ENCODE measurements around the gene SRD5A1. TPM values are rescaled to one million over a fixed set of nuclear protein-coding genes. Genes with fewer than 3 reads are reported as not detected.

Gene SRD5A1
- total RNA-seq, result 2.3 TPM
- long read RNA-seq, full-length matches to known transcripts, result 4 of 4 reads
- long read RNA-seq, partial matches to known transcripts, result 0 of 4 reads
- long read RNA-seq, other reads (novel, unspliced or antisense), result 0 of 4 reads

GRCh38 chr5:6632888-6633468 lies at the start of gene SRD5A1, which contains the start of gene NSUN2:
SRD5A1 (plus strand) TSS chr5:6633440; CDS start chr5:6633577, 137 bp downstream.
NSUN2 (minus strand) TSS chr5:6633044; CDS start chr5:6632979, 65 bp downstream.
- DNase-seq (peak; percentile 96), ATAC-seq (peak; percentile 99)
- intact Hi-C loops (cut with micrococcal nuclease), result loop anchor here (10.0 kb wide), 1 partner anchor 72 kb away; no protein-coding TSS in a partner anchor

GRCh38 chr5:6584101-6584645 lies 49.1 kb upstream of the SRD5A1 start:
- intact Hi-C loops (cut with micrococcal nuclease), result no loop called here
- ATAC-seq (no peak), DNase-seq (no peak)

- intact Hi-C loops (cut with micrococcal nuclease), result no loop called here
- DNase-seq, result no peak
- ATAC-seq, result no peak
Measured at GRCh38 chr5:6584727-6585126, 48.5 kb upstream of the SRD5A1 start.

- DNase-seq (no peak), ATAC-seq (no peak)
- intact Hi-C loops (cut with micrococcal nuclease), result no loop called here
Measured at GRCh38 chr5:6585168-6585567, 48.1 kb upstream of the SRD5A1 start.

- DNase-seq (no peak), ATAC-seq (no peak)
- intact Hi-C loops (cut with micrococcal nuclease), result no loop called here
Measured at GRCh38 chr5:6585939-6586646, 47.1 kb upstream of the SRD5A1 start.

- intact Hi-C loops (cut with micrococcal nuclease), result no loop called here
- ATAC-seq (no peak), DNase-seq (no peak)
Measured at GRCh38 chr5:6586647-6587042, 46.6 kb upstream of the SRD5A1 start.

- intact Hi-C loops (cut with micrococcal nuclease), result no loop called here
- DNase-seq (no peak), ATAC-seq (no peak)
Measured at GRCh38 chr5:6587171-6587570, 46.1 kb upstream of the SRD5A1 start.

GRCh38 chr5:6590581-6590980 lies 42.7 kb upstream of the SRD5A1 start:
- intact Hi-C loops (cut with micrococcal nuclease), result no loop called here
- DNase-seq (no peak), ATAC-seq (no peak)

GRCh38 chr5:6591671-6592288 lies 41.5 kb upstream of the SRD5A1 start:
- DNase-seq, result no peak
- ATAC-seq, result no peak

GRCh38 chr5:6592601-6593000 lies 40.6 kb upstream of the SRD5A1 start:
- intact Hi-C loops (cut with micrococcal nuclease), result no loop called here
- no peak for ATAC-seq
- no peak for DNase-seq

More at GRCh38 chr5:6591671-6592288, 41.5 kb upstream of the SRD5A1 start:
- intact Hi-C loops (cut with micrococcal nuclease), result no loop called here

GRCh38 chr5:6593148-6594016 lies 39.9 kb upstream of the SRD5A1 start:
- intact Hi-C loops (cut with micrococcal nuclease), result no loop called here
- DNase-seq, result no peak
- ATAC-seq, result no peak

GRCh38 chr5:6594066-6594465 lies 39.2 kb upstream of the SRD5A1 start:
- intact Hi-C loops (cut with micrococcal nuclease), result no loop called here
- no peak for ATAC-seq
- DNase-seq, result no peak

GRCh38 chr5:6595405-6595804 lies 37.8 kb upstream of the SRD5A1 start:
- no peak for ATAC-seq
- intact Hi-C loops (cut with micrococcal nuclease), result no loop called here
- no peak for DNase-seq

- intact Hi-C loops (cut with micrococcal nuclease), result no loop called here
- ATAC-seq, result no peak
- no peak for DNase-seq
Measured at GRCh38 chr5:6596388-6596787, 36.9 kb upstream of the SRD5A1 start.

- intact Hi-C loops (cut with micrococcal nuclease), result no loop called here
- peak; percentile 11 for ATAC-seq
Measured at GRCh38 chr5:6597557-6597956, 35.7 kb upstream of the SRD5A1 start.

GRCh38 chr5:6598351-6598900 lies 34.8 kb upstream of the SRD5A1 start:
- peak; percentile 89 for ATAC-seq
- no peak for DNase-seq
- intact Hi-C loops (cut with micrococcal nuclease), result no loop called here

More at GRCh38 chr5:6597557-6597956, 35.7 kb upstream of the SRD5A1 start:
- no peak for DNase-seq

- DNase-seq (no peak), ATAC-seq (no peak)
- intact Hi-C loops (cut with micrococcal nuclease), result no loop called here
Measured at GRCh38 chr5:6599739-6600138, 33.5 kb upstream of the SRD5A1 start.

- DNase-seq (no peak), ATAC-seq (no peak)
- intact Hi-C loops (cut with micrococcal nuclease), result no loop called here
Measured at GRCh38 chr5:6601271-6601670, 32.0 kb upstream of the SRD5A1 start.

- no peak for ATAC-seq
- intact Hi-C loops (cut with micrococcal nuclease), result no loop called here
- no peak for DNase-seq
Measured at GRCh38 chr5:6601816-6602215, 31.4 kb upstream of the SRD5A1 start.
